ENCODE results near the gene PAK6. TPM values are rescaled to one million over a fixed set of nuclear protein-coding genes. Genes with fewer than 3 reads are reported as not detected.

Gene PAK6
- total RNA-seq, 1 experiment from 2014 or later, result not detected

GRCh38 chr15:40295877-40296560 is 57.2 kb downstream of the PAK6 start:
- DNase-seq (ENCODE audit: low read depth, low spot score), result no peak
- in situ Hi-C loops (cut with HindIII; ENCODE audit: low pct_unique_long_range_greater_than_20kb, low sequenced_read_pairs), result no loop called here

- in situ Hi-C loops (cut with HindIII; ENCODE audit: low pct_unique_long_range_greater_than_20kb, low sequenced_read_pairs), result no loop called here
- no peak for DNase-seq (ENCODE audit: low read depth, low spot score)
Observed at GRCh38 chr15:40296561-40297230, 57.8 kb downstream of the PAK6 start.

DNA sequence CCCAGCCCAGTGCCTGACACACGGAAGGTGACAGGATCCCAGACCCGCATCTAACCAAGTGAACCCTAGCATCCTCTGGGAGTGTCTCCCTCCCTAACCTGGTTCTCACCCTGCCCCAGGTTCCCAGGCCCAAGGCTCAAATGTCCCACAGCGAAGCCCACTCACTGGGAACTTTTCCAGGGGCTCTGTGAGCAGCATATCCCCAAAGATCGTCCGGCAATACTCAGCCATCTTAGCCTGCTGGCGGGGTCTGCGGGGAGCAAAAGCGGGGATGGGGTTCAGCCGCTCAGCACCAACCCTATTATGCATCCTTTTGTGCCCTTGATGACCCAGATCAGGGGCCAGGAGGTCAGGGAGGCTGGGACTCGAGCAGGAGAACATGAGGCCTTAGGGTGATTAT is 58.5 kb downstream of the PAK6 start:
- no peak for DNase-seq (ENCODE audit: low read depth, low spot score)
- in situ Hi-C loops (cut with HindIII; ENCODE audit: low pct_unique_long_range_greater_than_20kb, low sequenced_read_pairs), result no loop called here

DNA sequence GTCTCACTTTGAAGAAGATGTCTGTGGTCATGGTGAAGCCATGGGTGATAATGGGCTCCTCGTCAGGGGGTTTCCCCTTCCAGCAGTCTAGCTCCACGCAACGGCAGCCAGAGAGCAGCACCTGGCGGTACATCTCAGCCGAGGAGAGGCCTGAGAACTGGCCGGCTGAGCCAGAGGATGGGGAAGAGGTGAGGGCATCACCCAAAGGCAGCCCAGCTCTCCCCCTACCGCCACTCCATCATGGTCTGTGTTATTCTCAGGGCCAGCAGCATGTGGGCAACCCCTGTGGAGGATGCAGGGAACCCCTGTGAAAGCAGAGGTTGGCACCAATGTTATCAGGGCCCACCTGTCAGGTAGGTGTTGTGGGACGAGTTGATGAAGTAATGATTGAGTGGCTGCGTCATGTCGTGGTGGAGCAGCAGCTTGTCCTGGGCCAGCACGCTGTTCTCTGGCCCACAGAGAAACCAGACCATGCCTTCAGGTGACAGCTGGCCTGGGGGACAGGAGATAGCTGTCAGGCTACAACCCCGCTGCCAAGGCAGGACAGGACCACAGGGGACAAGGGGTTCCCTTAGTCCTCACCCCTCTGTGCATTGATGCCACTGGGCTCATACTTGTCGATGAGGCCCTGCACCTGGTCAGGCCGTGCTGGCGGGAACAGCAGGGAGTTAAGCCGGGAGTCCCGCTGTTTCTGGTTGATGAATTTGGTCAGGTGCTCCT is 59.5 kb downstream of the PAK6 start:
- in situ Hi-C loops (cut with HindIII; ENCODE audit: low pct_unique_long_range_greater_than_20kb, low sequenced_read_pairs), result no loop called here
- no peak for DNase-seq (ENCODE audit: low read depth, low spot score)

DNA sequence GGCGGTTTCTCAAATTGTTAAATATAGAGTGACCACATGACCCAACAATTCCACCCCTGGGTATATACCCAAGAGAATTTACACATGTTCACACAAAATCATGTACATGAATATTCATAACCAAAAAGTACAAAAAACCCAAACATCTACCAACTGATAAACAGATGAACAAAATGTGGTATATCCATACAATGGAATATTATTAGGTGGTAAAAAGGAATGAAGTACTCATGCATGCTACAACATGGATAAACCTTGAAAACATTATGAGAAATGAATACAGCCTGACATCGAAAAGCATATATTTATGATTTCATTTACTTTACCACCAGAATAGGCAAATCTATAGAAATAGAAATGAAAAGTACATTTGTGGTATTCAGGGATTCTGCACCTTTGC is 61.5 kb downstream of the PAK6 start:
- DNase-seq (ENCODE audit: low read depth, low spot score), result no peak
- in situ Hi-C loops (cut with HindIII; ENCODE audit: low pct_unique_long_range_greater_than_20kb, low sequenced_read_pairs), result no loop called here

DNA sequence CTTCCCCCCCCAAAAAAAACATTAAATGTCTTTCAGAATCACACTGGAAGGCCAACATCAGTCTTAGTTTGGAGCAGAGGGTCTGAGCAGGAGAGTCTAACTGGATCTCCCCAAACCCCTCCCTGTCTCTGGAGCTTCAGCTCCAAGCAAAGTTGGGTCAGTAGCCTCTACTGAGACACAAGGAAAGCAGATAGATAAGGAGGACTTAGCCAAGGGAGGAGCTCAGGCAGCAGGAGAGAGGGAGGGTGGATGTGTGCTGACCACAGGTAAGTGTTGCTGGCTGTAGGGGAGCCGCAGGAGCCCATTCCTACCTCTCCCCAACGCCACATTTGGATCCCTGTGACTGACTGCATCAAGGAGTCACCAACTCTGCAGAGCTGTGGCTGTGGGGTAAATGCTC is 61.9 kb downstream of the PAK6 start:
- in situ Hi-C loops (cut with HindIII; ENCODE audit: low pct_unique_long_range_greater_than_20kb, low sequenced_read_pairs), result no loop called here
- DNase-seq (ENCODE audit: low read depth, low spot score), result no peak

GRCh38 chr15:40301467-40302179 is 62.8 kb downstream of the PAK6 start:
- DNase-seq (ENCODE audit: low read depth, low spot score), result no peak
- in situ Hi-C loops (cut with HindIII; ENCODE audit: low pct_unique_long_range_greater_than_20kb, low sequenced_read_pairs), result no loop called here

GRCh38 chr15:40302288-40302886 is 63.5 kb downstream of the PAK6 start:
- no peak for DNase-seq (ENCODE audit: low read depth, low spot score)
- in situ Hi-C loops (cut with HindIII; ENCODE audit: low pct_unique_long_range_greater_than_20kb, low sequenced_read_pairs), result no loop called here

GRCh38 chr15:40302981-40303380 is 64.1 kb downstream of the PAK6 start:
- no peak for DNase-seq (ENCODE audit: low read depth, low spot score)
- in situ Hi-C loops (cut with HindIII; ENCODE audit: low pct_unique_long_range_greater_than_20kb, low sequenced_read_pairs), result no loop called here

DNA sequence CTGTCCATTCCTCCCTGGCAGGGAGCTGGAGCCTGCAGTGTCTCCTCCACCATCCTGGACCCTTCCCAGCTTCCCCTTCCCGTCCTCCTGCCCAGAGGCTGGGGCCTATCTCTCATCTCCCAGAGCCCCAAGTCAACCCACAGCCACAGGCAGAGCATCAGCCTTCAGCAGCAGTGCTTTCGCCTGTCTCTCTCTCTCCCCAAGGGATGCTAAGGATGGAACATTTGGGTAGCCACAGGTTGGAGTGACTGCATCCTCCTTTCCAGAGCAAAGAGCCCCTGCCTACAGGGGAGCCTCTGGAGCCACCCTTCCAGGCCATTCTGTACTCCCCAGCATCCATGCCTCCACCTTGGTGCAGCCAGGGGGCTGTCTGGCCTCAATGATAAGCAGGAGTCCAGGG is 64.7 kb downstream of the PAK6 start:
- no peak for DNase-seq (ENCODE audit: low read depth, low spot score)
- in situ Hi-C loops (cut with HindIII; ENCODE audit: low pct_unique_long_range_greater_than_20kb, low sequenced_read_pairs), result no loop called here

- in situ Hi-C loops (cut with HindIII; ENCODE audit: low pct_unique_long_range_greater_than_20kb, low sequenced_read_pairs), result no loop called here
- no peak for DNase-seq (ENCODE audit: low read depth, low spot score)
Observed at GRCh38 chr15:40305281-40305680, 66.4 kb downstream of the PAK6 start.

DNA sequence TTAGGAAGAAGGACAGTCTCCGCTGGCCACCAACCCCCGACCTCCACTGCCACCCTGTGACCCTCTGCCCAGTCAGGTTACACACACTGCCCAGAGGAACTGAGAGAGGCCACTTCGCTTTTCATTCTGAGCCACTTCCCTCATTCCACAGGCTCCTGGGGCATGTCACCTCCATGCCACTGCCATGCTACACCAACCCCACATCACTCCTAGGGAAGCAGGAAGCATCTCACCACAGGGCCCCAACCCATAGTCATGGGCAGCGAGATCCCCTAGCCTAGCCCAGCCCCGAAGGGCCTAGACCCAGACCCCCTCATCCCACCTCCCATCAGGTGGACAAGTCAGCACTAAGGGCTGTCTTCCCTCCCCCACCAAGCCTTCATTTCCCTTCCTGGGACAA is 67.5 kb downstream of the PAK6 start:
- in situ Hi-C loops (cut with HindIII; ENCODE audit: low pct_unique_long_range_greater_than_20kb, low sequenced_read_pairs), result no loop called here
- DNase-seq (ENCODE audit: low read depth, low spot score), result no peak

DNA sequence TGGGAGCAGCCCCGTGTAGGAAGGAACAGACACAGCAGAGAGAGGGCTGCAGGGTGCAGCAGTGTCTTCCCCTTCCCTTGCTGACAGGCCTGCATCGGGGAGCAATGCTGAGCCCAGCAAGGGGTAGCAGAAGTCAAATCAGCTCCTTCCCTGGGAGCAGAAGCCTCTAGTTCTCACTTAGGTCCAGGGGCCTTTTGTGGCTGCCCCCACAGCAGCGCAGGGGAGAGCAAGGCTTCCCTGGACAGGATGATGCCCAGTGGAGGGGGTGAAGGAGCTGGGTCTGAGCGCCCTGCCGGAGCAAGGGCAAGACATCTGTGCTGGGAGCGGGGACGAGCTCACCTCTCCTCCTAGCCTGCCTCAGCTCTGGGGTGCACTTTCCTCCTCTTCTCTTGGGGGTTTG is 68.0 kb downstream of the PAK6 start:
- in situ Hi-C loops (cut with HindIII; ENCODE audit: low pct_unique_long_range_greater_than_20kb, low sequenced_read_pairs), result no loop called here
- no peak for DNase-seq (ENCODE audit: low read depth, low spot score)

GRCh38 chr15:40307421-40308211 is 68.8 kb downstream of the PAK6 start, which contains the start of gene PLCB2:
Gene PLCB2 (minus strand): TSS chr15:40307935. CDS start chr15:40307672, 263 bp downstream.
- DNase-seq (ENCODE audit: low read depth, low spot score), result peak; percentile 35
- in situ Hi-C loops (cut with HindIII; ENCODE audit: low pct_unique_long_range_greater_than_20kb, low sequenced_read_pairs), result no loop called here

GRCh38 chr15:40309344-40309862 is 70.5 kb downstream of the PAK6 start:
- in situ Hi-C loops (cut with HindIII; ENCODE audit: low pct_unique_long_range_greater_than_20kb, low sequenced_read_pairs), result no loop called here
- DNase-seq (ENCODE audit: low read depth, low spot score), result no peak

DNA sequence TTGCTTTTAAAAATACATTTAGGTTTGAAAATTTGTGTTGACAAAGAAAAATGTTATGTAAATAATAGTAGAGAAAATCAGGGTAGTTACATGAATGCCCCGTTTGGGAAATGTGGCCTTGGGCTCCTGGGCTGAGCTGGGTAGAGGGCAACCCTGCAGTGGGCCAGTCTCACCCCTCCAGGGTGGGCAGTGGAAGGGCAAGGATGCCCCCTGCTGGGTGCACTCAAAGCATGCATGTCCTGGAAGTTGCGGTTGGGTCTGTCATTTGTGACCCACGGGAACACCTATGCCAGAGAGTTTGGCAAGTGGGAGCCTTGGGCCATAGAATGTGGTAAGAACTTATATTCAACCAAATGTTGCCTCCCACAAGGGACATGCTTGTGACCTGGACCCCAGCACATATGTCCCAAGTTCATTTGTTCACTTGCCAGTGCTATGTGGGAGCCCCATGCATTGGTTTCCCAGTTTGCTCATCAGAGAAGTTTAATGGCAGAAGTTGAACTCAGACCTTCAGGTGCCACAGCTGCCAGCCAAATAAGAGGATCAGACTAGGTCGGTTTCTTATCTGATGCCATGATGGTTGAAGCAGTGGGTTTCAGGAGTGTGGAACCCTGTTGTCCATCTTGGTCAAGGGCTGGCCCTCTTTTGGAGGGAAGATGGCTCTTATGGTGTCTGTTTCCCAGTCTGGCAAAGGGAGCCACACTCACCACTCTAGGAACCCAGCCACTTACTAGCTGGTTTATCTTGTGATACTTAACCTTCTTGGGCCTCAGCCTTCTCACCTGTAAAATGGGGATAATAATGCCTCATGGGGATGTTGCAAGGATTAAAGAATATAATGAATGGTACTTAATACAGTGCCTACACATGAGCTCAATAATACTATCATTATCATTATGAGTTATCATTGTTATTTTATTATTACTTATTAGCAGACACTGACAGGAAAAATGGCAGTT is 71.4 kb downstream of the PAK6 start:
- DNase-seq (ENCODE audit: low read depth, low spot score), result peak; percentile 73
- in situ Hi-C loops (cut with HindIII; ENCODE audit: low pct_unique_long_range_greater_than_20kb, low sequenced_read_pairs), result no loop called here

Measured in SK-MEL-5 (cell line).